CD4-positive, alpha-beta T cell treated with Interleukin-12 subunit alpha and Interleukin-12 subunit beta, for 1 hour (primary cell): Measurements from ENCODE around the gene FHL3.
A peak's percentile ranks its signal among the peaks of the same experiment; 100 is the strongest.

Experiments used
- DNase-seq: peaks from one replicate; pipeline ENCODE4 v3.0.0-alpha.2; 2020

FHL3 gene, protein sequence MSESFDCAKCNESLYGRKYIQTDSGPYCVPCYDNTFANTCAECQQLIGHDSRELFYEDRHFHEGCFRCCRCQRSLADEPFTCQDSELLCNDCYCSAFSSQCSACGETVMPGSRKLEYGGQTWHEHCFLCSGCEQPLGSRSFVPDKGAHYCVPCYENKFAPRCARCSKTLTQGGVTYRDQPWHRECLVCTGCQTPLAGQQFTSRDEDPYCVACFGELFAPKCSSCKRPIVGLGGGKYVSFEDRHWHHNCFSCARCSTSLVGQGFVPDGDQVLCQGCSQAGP

DNA sequence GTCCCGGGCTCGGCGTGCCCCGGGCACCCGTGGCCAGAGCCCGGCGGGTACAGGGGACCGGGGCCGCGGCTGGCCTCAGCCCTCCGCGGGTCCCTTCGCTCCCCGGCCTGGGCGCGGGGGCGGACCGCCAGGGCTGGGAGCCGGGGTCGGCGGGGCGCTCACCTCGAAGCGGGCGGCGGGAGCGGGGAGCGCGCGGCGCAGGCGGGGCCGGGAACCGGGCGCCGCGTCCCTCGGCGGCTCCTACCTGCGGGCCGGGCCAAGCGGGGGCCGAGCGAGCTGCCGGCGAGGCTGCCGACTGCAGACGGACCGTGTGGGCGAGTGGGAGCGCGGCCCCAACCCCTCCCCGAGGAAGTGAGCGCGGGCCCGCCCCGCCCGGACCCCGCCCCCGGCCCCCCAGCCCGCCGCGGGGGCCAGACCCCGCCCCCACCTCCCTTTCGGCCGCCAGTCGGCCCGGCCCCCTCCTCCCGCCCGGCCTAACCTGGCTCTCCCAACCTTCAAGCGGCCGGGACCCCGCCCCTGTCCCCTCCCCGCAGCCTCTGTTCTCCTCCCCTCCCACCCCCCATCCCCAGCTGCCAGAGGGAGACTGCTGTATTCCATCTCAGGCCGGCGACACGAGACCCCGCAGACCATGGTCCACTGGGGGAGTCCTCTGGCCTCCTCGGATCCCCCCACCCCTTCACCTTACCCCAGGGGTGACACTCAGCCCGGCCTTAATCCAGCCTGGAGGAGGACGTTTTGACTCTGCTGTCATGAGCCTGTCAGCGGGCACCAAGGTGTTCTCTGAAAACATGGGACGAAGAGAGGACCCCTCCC lies at the start of gene FHL3:
Gene FHL3 (minus strand): TSS at position 320 of the 813 bp plus-strand sequence. CDS start 6,102 bp downstream, outside the sequence.
- peak; percentile 61 for DNase-seq

DNA sequence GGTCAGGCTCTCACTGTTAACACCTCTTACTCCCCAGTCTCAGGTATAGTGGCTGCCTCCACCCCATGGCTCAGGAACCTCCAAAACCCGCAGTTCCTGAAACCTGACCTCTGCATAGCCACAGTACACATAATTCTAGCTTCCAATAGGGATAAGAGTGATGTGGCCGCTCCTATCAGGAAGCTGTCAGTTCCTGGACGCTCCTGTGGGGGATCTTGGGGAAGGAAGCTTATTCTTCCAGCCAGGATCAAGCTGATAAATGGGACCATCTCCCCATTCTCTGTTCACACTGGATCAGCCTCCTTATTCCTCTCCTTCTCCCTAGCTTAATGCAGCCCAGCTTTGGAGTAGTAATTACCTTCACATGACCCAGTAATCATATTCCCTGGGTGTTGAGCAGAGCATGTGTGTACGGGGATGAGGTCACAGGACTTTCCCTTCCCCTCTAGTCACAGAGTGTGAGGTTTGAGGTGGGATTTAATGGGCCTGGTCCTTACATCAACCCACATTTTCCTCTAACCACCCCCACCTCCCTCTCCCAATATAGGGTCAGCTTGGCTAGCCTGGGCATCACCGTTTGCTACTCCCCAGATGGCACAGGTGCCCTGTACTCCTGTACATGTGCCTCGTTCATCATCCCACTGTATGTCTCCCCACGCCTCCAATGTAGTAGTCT lies 48.2 kb upstream of the FHL3 start:
- DNase-seq = no peak

DNA sequence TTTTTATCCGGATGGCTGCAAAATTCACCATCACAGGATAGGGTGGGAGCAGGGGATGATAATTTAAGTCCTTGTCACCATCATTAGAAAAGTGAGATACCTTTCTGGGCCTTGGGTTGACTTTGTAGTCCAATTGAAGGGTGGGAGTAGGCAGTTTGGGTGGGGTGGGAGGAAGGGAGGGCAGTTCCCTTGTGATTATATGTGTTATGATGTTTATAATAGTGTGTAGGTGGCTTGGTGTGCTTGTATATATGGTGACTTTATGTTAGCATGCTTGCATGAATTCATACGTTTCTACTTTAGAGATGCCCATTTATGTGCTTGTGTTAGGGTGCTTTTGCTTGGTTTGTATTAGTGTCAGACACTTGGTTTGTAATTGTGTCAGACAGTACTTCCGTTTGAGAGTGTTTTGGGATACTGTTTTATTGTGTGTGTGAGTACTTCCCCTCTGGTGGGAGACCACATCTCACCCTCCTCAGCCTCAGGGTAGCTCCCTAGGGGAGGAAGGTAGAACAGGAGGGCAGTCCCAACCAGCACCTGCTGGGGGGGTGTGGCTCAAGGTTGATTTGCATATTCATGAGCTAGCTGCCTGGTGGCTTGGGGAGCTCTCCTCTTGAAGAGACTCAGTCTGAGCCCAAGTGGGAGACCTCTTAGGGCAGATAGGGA lies 47.6 kb upstream of the FHL3 start:
- no peak for DNase-seq

DNA sequence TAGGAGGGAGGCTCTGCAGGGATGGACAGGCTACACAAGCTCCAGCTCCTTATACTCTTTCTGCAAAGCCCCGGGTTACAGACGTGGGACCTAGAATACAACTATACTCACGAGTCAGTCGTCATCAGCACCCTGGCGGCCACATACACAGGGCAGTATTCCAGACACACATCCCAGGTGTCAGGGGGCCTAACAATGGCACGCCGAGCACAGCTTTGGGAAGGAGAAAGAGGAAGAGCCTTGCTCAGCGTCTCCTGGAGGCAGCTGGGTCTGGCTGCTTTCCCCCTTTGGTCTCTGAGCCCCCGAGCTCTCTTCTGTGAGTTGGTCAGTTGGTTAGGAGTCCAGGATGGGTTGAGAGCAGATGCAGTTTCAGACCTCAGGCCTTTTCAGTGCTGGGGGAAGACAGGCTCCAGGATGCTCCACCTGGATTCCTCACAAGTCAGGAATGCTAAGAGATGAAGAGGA lies 45.8 kb upstream of the FHL3 start:
- no peak for DNase-seq

DNA sequence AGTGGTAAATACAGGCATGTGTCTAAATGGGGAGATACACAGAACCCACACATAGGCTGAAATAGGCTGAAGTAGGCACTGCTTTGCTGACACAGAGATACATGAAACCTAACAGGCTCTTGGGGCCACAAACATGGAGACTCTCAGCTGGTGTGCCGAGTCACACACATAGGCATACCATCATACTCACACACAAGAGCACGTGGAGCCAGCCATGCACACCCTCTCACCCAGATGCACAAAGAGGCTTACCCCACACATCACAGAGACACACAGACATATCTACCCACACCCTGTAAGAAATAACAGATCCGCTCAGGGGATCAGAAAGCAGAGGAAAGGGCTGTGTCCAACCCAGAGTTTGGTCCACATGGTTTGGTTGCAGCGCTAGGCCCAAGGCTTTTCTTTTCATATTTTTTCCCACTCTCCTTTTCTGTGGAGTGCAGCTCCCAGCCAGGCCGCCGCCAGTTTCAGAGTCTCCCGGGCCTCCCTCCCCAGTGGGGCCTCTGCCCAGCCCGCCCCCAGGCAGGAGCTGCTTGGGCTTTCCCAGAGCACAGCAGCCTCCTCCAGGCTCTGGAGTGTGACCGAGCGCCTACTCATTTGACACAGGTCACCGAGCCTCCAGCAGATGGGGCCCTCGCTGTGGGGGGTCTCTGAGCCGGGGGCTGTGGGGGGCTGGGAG lies 45.2 kb upstream of the FHL3 start:
- no peak for DNase-seq

DNA sequence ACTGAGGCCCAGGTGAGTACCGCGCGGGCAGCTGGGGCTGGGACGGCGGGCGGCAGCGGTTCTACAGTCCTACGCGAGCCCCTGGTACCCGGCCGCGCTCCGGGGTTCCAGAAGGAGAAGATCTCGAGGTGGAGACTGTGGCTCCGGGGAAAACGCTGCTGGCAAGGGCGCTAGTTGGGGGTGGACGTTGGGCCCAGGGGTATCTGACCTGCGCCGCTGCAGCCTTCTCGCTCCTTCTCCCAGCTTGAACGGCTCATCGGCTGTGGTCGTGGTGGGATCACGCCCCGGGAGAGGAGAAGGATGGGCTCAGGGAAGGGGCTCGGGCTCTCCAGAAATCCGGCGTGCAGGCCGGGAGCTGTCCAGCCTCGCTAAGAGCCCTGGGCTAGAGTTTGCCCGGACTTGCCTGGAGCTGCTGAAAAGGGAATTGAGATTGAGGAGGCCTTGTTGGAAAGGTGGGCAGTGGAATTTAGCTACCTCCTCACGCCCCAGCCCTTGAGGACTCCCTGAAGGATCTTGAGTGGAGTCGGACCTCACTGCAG lies 42.4 kb upstream of the FHL3 start:
- no peak for DNase-seq

DNA sequence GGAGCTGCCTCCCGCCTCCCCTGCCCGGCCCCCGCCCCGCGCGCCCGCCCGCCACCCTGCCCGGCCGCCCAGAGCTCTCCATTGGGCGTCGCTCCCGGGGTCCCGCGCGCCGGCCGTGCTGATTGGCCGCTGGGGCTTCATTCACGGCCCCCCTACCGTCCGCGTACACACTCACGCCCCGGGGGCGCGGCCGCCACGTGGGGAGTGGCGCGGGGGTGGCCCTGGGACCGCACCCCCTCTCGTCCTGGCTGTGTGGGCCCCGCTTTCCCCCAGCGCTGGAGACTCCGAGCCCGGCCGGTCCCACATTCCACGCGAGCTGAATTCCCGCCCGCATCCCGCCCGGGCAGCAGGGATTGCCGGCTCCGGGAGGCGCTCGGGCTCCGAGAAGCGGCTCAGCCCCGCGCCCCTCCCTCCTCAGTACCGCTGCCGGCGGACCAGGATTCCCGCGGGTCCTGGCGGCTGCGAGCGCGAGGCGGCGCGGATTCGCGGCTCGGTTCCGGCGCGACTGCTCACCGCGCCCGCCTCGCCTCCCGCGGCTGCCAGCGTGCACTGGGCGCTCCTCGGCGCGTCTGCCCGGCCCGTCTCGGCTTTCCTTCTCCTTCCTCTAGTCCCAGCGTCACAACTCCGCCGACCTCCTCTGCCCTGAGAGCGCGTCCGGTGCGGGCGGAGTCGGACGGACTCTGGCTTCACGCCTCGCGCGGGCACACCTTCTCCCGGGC lies 41.7 kb upstream of the FHL3 start:
- peak; percentile 86 for DNase-seq

DNA sequence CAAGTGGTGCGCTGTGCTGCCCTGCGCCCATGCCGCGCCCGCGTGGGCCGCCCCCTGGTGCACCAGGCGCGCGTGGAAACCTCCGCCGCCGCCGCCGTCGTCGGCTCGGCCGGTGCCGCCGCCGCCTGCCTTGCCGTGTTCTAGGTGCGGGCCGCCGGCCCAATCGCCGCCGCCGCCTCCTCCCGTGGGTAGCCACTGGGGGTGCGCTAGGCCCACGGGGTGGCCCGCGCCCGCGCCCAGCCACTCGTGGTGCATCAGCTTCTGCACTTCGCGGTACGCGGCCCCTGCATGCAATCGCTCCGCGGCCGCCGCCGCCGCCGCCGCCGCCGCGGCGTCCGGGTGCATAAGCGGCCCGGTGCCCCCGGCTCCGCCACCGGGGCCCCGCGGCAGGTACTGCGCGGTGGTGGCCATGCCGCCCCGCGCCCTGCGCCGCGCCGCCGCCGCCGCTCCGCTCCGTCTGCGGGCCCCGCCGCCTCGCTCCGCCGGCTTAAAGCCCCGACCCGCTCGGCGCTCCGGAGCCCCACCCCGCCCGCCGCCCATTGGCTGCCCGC lies 41.1 kb upstream of the FHL3 start, which contains the start of gene POU3F1:
Gene POU3F1 (minus strand): TSS at position 461 of the 551 bp plus-strand sequence. CDS start 50 bp downstream, at position 411.
- no peak for DNase-seq

DNA sequence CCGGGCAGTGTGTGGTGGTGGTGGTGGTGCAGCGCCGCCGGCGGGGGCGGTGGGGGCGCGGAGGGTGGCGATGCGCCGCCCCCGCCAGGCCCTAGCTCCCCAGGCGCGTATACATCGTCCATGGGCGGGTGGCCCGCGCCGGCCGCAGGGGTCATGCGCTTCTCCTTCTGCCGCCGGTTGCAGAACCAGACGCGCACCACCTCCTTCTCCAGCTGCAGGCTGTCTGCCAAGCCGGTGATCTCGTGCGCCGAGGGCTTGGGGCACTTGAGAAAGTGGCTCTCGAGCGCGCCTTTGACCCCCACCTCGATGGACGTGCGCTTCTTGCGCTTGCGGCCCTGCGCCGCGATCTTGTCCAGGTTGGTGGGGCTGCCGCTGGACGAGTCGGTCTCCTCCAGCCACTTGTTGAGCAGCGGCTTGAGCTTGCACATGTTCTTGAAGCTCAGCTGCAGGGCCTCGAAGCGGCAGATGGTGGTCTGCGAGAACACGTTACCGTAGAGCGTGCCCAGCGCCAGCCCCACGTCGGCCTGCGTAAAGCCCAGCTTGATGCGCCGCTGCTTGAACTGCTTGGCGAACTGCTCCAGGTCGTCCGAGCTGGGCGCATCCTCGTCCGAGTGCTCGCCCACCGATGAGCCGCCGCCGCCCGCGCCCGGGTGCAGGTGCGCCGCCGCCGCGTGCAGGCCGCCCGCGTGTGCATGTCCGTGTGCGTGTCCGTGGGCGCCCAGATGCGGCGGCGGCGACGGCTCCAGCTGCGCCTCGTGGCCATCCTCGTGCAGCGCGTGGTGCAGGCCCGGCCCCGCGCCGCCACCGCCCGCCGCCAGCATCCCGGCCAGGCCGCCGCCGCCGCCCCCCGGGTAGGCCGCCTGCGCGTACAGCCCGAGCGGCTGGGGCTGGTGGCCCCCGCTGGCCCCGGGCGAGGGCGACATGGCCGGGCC lies 40.4 kb upstream of the FHL3 start:
- no peak for DNase-seq

DNA sequence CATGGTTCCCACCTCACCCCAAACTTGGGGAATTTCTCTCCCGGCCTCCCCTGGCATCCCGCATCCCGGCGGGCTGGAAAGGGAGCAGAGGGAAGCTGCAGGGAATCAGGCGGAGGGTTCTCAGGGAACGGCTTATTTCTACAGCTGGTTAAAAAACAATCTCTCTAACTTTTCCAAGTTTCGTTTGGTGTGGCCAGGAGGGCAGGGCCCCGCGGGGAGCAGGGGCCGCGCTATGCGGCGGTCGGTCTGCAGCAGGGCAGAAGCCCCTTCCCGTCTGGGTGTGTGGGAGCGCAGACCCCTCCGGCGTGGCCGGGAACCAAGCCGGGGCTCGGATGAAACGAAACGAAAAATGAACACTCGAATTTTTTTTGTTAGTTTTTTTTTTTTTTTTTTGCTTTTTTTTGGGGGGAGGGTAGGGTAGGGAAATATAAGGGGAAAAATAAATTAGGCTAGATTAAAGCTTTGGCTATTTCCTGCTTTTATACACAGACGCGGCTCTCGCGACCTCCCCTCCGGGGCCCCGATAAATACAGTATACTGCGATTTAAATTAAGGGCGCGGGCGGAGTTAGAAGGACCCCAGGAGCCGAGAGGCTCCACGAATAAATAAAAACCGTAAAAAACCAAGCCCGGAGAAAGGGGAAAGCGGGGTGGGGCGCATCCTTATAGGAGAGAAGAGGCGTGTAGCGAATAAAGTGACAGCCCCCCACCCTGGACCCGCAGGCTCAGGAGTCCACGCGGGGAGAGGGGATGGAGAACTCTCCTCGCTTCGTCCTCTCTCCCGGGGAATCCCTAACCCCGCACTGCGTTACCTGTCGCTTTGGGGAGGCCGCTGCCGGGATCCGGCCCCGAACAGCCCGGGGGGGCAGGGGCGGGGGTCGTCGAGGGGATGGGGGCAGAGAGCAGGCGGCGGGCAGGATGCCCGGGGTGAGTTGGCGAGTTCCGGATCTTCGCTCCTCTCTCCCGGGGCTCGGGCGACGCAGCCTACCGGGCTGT lies 39.2 kb upstream of the FHL3 start:
- no peak for DNase-seq

DNA sequence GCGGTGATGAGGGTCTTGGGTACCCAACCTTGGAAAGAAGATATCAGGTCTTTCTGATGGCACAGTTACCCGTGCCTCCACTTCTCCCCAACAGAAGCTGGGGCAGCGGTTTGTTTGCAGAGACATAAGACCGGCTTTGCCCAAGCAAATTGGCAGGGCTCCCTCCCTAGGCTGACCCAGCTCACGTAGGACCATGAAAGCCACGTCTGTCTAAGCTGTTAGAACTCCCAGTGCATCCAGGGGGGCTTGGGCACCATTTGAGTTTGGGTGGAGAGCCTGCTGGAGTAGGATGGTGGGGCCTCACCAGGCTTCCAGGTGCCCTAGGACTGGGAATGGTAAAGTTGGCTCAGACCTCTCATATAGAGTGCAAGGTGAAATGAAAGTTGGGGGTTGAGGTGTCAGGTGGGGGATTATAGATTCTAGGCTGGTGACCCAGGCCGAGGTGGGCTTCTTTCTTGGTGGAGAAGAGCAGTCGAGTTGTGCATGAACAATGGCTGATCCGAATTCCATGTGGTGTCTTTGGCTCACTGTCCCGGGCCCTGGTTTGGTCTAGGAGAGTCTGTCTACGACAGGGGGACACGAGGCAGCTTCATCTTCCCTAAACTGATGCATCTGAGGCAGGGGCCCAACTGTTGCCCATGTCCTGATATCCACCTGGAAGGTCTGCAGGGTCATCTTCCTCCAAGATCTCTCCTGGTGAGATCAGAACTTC lies 37.9 kb upstream of the FHL3 start:
- DNase-seq = no peak

DNA sequence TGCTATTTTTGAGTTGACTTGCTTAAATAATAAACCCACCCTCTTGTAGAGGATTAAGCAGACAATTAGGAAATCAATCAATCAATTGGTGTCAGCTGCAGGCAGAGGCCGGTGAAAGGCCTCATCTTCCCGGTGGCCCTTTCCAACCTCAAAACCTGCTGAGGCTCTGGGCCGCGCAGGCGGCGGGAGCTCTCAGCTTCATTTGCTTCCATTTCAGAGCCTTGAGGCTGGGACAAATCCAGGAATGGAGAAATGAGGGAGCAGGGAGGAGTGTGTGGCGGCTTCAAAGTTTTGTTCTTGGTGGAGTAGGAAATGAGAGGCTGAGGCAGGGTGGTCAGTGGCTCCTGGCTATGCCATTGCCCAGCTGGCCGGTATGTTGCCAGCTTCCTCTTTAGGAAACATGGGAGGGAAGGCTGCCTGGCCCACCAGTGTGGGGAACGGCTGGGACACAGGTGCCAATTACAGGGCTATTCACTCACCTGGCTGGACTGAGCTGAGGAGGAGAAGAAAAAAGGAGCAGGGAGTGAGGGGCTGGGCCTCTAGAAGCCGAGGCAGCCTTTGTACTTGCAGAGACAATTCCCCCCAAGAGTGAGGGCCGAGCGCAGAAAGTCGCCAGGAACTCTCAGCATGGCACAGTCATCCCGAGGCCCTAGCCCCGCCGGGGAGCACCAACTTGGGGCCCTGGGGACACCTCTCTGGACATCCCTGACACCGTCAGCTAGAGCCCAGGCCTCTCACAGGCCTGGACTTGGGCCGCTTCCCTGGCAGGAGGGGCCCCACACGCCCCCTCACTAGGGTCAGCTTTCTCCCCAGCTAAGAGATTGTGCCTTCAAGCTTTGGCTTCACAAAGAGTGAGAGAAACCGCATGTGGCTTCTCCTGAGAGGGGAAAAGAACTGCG lies 36.9 kb upstream of the FHL3 start:
- no peak for DNase-seq

DNA sequence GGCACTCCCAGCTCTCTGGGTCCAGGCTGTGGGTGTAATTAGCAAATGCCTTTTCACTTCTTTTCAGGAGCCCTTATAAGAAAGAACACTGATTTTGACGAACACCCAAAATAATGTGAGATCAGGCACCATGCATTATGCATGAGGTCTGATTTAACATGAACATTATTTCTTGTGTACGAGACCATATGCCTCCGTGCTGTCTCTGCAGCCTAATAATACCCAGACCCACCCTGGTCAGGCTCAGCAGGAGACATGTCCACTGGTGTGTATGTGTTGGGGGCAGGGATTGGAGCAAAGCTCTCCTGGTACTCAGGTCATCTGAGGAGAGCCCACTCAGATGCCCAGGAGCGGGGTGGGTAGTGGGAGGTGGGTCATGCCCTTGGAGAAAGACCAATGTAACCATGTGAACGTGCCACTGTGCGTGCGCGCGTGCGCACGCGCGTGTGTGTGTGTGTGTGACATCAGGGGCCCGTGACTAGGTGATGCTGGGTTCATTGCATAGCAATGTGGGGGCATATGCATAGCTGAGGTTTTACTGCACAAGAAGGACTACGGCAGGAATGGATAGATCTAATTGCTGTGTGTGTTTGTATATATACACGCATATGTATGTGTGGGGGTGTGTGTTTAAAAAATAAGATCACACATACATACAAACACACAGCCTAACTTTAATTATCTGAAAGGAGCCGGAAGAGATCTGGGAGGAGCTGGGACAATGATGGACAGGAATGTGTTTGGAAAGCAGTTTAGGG lies 34.2 kb upstream of the FHL3 start:
- no peak for DNase-seq

DNA sequence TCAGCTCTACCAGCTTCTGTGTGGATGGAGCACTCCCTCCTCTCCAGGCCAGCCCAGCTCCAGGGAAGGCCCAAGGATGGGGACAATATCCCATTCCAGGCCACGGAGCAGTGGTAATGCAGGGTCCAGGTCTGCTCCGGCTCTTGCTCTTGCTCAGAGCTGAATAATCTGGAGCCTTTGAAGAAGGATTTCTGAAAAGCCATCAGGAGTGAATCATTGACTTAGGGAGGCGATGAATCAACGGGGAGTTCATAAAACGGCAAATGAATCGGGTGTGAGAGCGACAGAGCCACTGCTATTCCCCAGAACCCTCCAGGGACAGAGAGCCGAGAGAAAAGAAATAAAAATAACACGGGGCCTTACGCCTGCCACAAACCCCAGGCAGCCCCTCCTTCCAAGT lies 33.5 kb upstream of the FHL3 start:
- DNase-seq = no peak

DNA sequence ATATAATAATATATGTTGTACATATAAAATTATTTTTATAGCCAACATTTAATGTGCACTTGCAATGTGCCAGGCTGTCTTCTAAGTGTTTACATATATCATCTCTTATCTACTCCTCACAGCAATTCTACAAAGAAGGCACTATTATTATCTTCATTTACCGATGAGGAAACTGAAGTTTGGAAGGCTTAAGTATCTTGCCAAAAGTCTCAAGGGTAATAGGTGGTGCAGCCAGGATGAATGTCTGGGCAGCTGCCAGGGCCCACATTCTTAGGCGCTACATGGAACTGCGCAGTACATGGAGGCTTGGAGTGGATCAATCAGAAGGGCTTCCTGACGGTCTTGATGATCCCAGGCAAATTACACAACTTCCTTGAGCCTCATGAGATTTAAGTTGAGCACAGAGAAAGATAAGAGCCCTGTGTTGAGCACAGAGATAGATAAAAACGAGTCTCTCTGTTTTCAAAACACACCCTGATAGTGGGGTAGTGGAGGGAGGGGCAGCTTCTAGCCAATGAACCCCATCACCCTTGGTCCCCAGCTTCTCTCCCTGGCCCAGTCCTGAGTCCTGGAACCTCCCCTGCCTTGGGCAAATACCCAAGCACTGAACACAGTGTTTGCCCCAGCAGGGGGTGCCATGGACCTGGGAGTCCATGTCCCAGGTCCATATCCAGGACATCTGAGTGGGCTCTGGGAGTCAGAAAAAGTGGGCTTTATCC lies 32.1 kb upstream of the FHL3 start:
- no peak for DNase-seq
